Measurements from ENCODE around the gene ZNF281. TPM values are rescaled to one million over a fixed set of nuclear protein-coding genes. Genes with fewer than 3 reads are reported as not detected.
"Not testable (repeated sequence)": the region's sequence is repeated elsewhere in the genome, so short reads cannot be mapped to it uniquely, and the experiment has no call there.

Gene ZNF281
- 19.0 and 21.2 TPM in 2 replicates for total RNA-seq

- peak; percentile 41 for DNase-seq (ENCODE audit: extremely low read depth, low read depth, low spot score)
These were observed at the start of gene ZNF281 for GRCh38 chr1:200409761-200410565. TSS of gene ZNF281 (minus strand) at chr1:200410036. CDS start at chr1:200409705, 331 bp downstream.

- no peak for DNase-seq (ENCODE audit: extremely low read depth, low read depth, low spot score)
These were observed 48.9 kb upstream of the ZNF281 start for GRCh38 chr1:200458780-200459179.

GRCh38 chr1:200457810-200458209, 48.0 kb upstream of the ZNF281 start:
- DNase-seq (ENCODE audit: extremely low read depth, low read depth, low spot score): no peak

GRCh38 chr1:200454425-200454824, 44.6 kb upstream of the ZNF281 start:
- DNase-seq (ENCODE audit: extremely low read depth, low read depth, low spot score): no peak

- no peak for DNase-seq (ENCODE audit: extremely low read depth, low read depth, low spot score)
These were observed 43.7 kb upstream of the ZNF281 start for GRCh38 chr1:200453553-200453905.

- no peak for DNase-seq (ENCODE audit: extremely low read depth, low read depth, low spot score)
These were observed 43.2 kb upstream of the ZNF281 start for GRCh38 chr1:200452850-200453552.

- no peak for DNase-seq (ENCODE audit: extremely low read depth, low read depth, low spot score)
These were observed 38.4 kb upstream of the ZNF281 start for GRCh38 chr1:200448034-200448762.

- DNase-seq (ENCODE audit: extremely low read depth, low read depth, low spot score): no peak
These were observed 35.4 kb upstream of the ZNF281 start for GRCh38 chr1:200445213-200445612.

- DNase-seq (ENCODE audit: extremely low read depth, low read depth, low spot score): no peak
These were observed 34.6 kb upstream of the ZNF281 start for GRCh38 chr1:200444478-200444877.

GRCh38 chr1:200443860-200444259, 34.0 kb upstream of the ZNF281 start:
- DNase-seq (ENCODE audit: extremely low read depth, low read depth, low spot score): no peak

- no peak for DNase-seq (ENCODE audit: extremely low read depth, low read depth, low spot score)
These were observed 32.8 kb upstream of the ZNF281 start for GRCh38 chr1:200442537-200443156.

GRCh38 chr1:200442023-200442422, 32.2 kb upstream of the ZNF281 start:
- DNase-seq (ENCODE audit: extremely low read depth, low read depth, low spot score): no peak

- no peak for DNase-seq (ENCODE audit: extremely low read depth, low read depth, low spot score)
These were observed 29.1 kb upstream of the ZNF281 start for GRCh38 chr1:200438911-200439310.

- DNase-seq (ENCODE audit: extremely low read depth, low read depth, low spot score): not testable (repeated sequence)
These were observed 28.6 kb upstream of the ZNF281 start for GRCh38 chr1:200438413-200438812.

- no peak for DNase-seq (ENCODE audit: extremely low read depth, low read depth, low spot score)
These were observed 27.8 kb upstream of the ZNF281 start for GRCh38 chr1:200437556-200438203.

GRCh38 chr1:200437088-200437487, 27.3 kb upstream of the ZNF281 start:
- no peak for DNase-seq (ENCODE audit: extremely low read depth, low read depth, low spot score)

- DNase-seq (ENCODE audit: extremely low read depth, low read depth, low spot score): no peak
These were observed 26.6 kb upstream of the ZNF281 start for GRCh38 chr1:200436436-200436835.

GRCh38 chr1:200435200-200435780, 25.5 kb upstream of the ZNF281 start:
- DNase-seq (ENCODE audit: extremely low read depth, low read depth, low spot score): no peak

GRCh38 chr1:200433586-200433985, 23.8 kb upstream of the ZNF281 start:
- no peak for DNase-seq (ENCODE audit: extremely low read depth, low read depth, low spot score)

GRCh38 chr1:200432586-200432985, 22.8 kb upstream of the ZNF281 start:
- no peak for DNase-seq (ENCODE audit: extremely low read depth, low read depth, low spot score)
